Activated T-cell treated with anti-CD3 and anti-CD28 coated beads, Interleukin-2, amount 50 U/mL, for 48 hours (primary cell): Measurements from ENCODE around the gene CPLX3.

Experiments
- DNase-seq, 2 experiments: peaks; one replicate each; pipeline ENCODE4 v3.0.0-alpha.2; 2020

The CPLX3 gene

GRCh38 chr15:74788683-74789151 is 37.7 kb upstream of the CPLX3 start:
- DNase-seq = peak; percentile 65 to 72

- peak in 1 of 2 experiments; percentile 50 for DNase-seq
Measured at GRCh38 chr15:74789171-74789631, 37.2 kb upstream of the CPLX3 start.

- DNase-seq = peak in 1 of 2 experiments; percentile 46
Measured at GRCh38 chr15:74789741-74790079, 36.7 kb upstream of the CPLX3 start.

- peak; percentile 70 to 73 for DNase-seq
Measured at GRCh38 chr15:74790080-74790916, 36.1 kb upstream of the CPLX3 start.

GRCh38 chr15:74791007-74791406 is 35.4 kb upstream of the CPLX3 start:
- DNase-seq = no peak

- no peak for DNase-seq
Measured at GRCh38 chr15:74791667-74792066, 34.8 kb upstream of the CPLX3 start.

- no peak for DNase-seq
Measured at GRCh38 chr15:74792227-74793016, 34.0 kb upstream of the CPLX3 start.

- DNase-seq = peak; percentile 78 to 81
Measured at GRCh38 chr15:74793135-74794028, 33.0 kb upstream of the CPLX3 start.

- DNase-seq = peak in 1 of 2 experiments; percentile 55
Measured at GRCh38 chr15:74794248-74794969, 32.0 kb upstream of the CPLX3 start.

GRCh38 chr15:74794970-74795349 is 31.5 kb upstream of the CPLX3 start:
- DNase-seq = no peak

GRCh38 chr15:74795966-74796625 is 30.3 kb upstream of the CPLX3 start:
- peak; percentile 65 to 68 for DNase-seq

GRCh38 chr15:74798388-74799254 is 27.8 kb upstream of the CPLX3 start:
- DNase-seq = peak in 1 of 2 experiments; percentile 39

GRCh38 chr15:74799255-74799855 is 27.1 kb upstream of the CPLX3 start:
- DNase-seq = peak; percentile 51 to 57

- peak; percentile 94 to 95 for DNase-seq
Measured at GRCh38 chr15:74799856-74800558, 26.4 kb upstream of the CPLX3 start.

- DNase-seq = no peak
Measured at GRCh38 chr15:74800559-74801094, 25.8 kb upstream of the CPLX3 start.

GRCh38 chr15:74801311-74801997 is 25.0 kb upstream of the CPLX3 start:
- no peak for DNase-seq

GRCh38 chr15:74802290-74802689 is 24.1 kb upstream of the CPLX3 start:
- DNase-seq = no peak

GRCh38 chr15:74802862-74803447 is 23.5 kb upstream of the CPLX3 start:
- DNase-seq = no peak
